ENCODE results near the gene HNF4A. TPM values are rescaled to one million over a fixed set of nuclear protein-coding genes. Genes with fewer than 3 reads are reported as not detected.

Gene HNF4A
- total and polyA plus RNA-seq, 2 of the 13 experiments (the other 11 are each of a cell fraction or from before 2014, with no cell fraction given) = 80.9 to 169 TPM

DNA sequence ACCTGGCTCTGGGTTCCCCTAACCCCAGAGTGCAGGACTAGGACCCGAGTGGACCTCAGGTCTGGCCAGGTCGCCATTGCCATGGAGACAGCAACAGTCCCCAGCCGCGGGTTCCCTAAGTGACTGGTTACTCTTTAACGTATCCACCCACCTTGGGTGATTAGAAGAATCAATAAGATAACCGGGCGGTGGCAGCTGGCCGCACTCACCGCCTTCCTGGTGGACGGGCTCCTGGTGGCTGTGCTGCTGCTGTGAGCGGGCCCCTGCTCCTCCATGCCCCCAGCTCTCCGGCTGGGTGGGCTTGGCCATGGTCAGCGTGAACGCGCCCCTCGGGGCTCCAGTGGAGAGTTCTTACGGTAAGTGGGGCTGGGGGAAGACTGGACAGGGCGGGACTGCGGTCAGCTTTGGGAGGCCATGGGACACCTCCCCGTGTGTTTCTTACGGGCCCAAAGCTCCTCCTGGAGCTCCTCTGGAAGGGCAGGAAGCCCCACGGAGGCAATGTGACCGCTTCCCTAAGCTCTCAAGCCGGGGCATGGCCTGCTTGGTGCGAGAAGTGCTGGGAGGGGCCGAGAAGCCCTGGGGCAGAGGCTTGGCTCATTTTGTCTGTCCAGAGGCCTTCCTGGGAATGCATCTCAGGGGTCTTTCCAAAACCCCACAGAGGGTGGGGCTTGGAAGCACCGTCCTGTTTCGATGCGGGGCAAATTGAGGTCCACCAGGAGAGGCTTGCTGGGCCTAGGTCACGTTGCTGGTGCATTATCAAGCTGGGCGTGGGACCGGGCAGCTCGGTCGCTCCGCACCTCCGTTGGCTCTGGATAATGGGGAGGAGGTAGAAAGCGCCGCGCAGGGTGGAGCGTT, at the start of gene HNF4A (continued):
- TF ChIP-seq AFF4 (CRISPR knock-in tag; IDR thresholded peaks at IDR 0.05) = 0 out of 2 replicates have a peak, but pooled peaks have one; percentile 14
- no peak for TF ChIP-seq MBD4 (IDR thresholded peaks at IDR 0.05; ENCODE audit: borderline replicate concordance, low read length)
- TF ChIP-seq KDM5A (IDR thresholded peaks at IDR 0.05; ENCODE audit: borderline replicate concordance, low read length) = peak; percentile 28; the same call in 1 of the 2 replicates
- peak; percentile 65 for TF ChIP-seq YY1 (IDR thresholded peaks at IDR 0.05; ENCODE audit: insufficient read depth, insufficient replicate concordance, low read depth, low read length)
- peak; percentile 84 for TF ChIP-seq ZBTB10 (CRISPR knock-in tag; IDR thresholded peaks at IDR 0.05; ENCODE audit: borderline replicate concordance)
- peak; percentile 95 for TF ChIP-seq ZNF138 (CRISPR knock-in tag; IDR thresholded peaks at IDR 0.05; ENCODE audit: low read depth)
- no peak for TF ChIP-seq JUNB (CRISPR knock-in tag; IDR thresholded peaks at IDR 0.05; ENCODE audit: borderline replicate concordance)
- TF ChIP-seq, protein P1, sequence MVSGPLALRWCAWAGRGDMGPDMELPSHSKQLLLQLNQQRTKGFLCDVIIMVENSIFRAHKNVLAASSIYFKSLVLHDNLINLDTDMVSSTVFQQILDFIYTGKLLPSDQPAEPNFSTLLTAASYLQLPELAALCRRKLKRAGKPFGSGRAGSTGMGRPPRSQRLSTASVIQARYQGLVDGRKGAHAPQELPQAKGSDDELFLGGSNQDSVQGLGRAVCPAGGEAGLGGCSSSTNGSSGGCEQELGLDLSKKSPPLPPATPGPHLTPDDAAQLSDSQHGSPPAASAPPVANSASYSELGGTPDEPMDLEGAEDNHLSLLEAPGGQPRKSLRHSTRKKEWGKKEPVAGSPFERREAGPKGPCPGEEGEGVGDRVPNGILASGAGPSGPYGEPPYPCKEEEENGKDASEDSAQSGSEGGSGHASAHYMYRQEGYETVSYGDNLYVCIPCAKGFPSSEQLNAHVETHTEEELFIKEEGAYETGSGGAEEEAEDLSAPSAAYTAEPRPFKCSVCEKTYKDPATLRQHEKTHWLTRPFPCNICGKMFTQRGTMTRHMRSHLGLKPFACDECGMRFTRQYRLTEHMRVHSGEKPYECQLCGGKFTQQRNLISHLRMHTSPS (CRISPR knock-in tag; IDR thresholded peaks at IDR 0.05; ENCODE audit: low read depth) = peak; percentile 83
- TF ChIP-seq NCOA1 (CRISPR knock-in tag; IDR thresholded peaks at IDR 0.05) = peak; percentile 71; the same call in 1 of the 2 replicates
- TF ChIP-seq RORA (CRISPR knock-in tag; IDR thresholded peaks at IDR 0.05) = no peak
- peak; percentile 83; the same call in 1 of the 2 replicates for TF ChIP-seq DR1 (CRISPR knock-in tag; IDR thresholded peaks at IDR 0.05)
- no peak; the same call in 1 of the 2 replicates for TF ChIP-seq ZNF790 (CRISPR knock-in tag; IDR thresholded peaks at IDR 0.05; ENCODE audit: borderline replicate concordance)
- no peak for TF ChIP-seq ZC3H4 (CRISPR knock-in tag; IDR thresholded peaks at IDR 0.05; ENCODE audit: borderline replicate concordance)
- TF ChIP-seq KMT2B (CRISPR knock-in tag; IDR thresholded peaks at IDR 0.05) = peak; percentile 85
- TF ChIP-seq THAP11 (CRISPR knock-in tag; IDR thresholded peaks at IDR 0.05) = peak; percentile 68
- peak; percentile 27; the same call in 1 of the 2 replicates for TF ChIP-seq ZNF749 (CRISPR knock-in tag; IDR thresholded peaks at IDR 0.05; ENCODE audit: borderline replicate concordance)
- TF ChIP-seq PBX3 (CRISPR knock-in tag; IDR thresholded peaks at IDR 0.05; ENCODE audit: borderline replicate concordance) = 0 out of 2 replicates have a peak, but pooled peaks have one; percentile 21
- TF ChIP-seq JUN (CRISPR knock-in tag; IDR thresholded peaks at IDR 0.05) = peak; percentile 78; the same call in 1 of the 2 replicates
